Endodermal cell (in vitro differentiated cells): ENCODE measurements around the gene WFDC11. TPM values are rescaled to one million over a fixed set of nuclear protein-coding genes. Genes with fewer than 3 reads are reported as not detected.

ENCODE experiments used
- DNase-seq: peaks from one replicate; pipeline ENCODE4 v3.0.0-alpha.2; 2017
- H3K27ac ChIP-seq: 2 replicates; pipeline ENCODE4 v1.5.1; 2013; ENCODE audit warnings: mild to moderate bottlenecking, low read depth, low read length, moderate library complexity
- H3K27me3 ChIP-seq: 2 replicates; pipeline ENCODE4 v1.6.1; 2013; ENCODE audit warnings: mild to moderate bottlenecking, low read length, moderate library complexity; ENCODE audit not compliant: insufficient read depth, control insufficient read depth, poor library complexity, severe bottlenecking
- H3K36me3 ChIP-seq: 2 replicates; pipeline ENCODE4 v1.7.0; 2013; ENCODE audit warnings: mild to moderate bottlenecking, low read length, moderate library complexity; ENCODE audit not compliant: control insufficient read depth, insufficient read depth
- H3K4me1 ChIP-seq: one replicate; pipeline ENCODE4 v1.7.0; 2013; ENCODE audit warnings: low read length; ENCODE audit not compliant: control insufficient read depth, insufficient read depth
- H3K4me3 ChIP-seq: 2 replicates; pipeline ENCODE4 v1.5.1; 2013; ENCODE audit warnings: mild to moderate bottlenecking, low read length, moderate library complexity
- H3K9ac ChIP-seq: 2 replicates; pipeline ENCODE4 v1.6.1; 2013; ENCODE audit warnings: mild to moderate bottlenecking, low read length, moderate library complexity; ENCODE audit not compliant: poor library complexity, severe bottlenecking; ENCODE audit errors: extremely low read depth
- H3K9me3 ChIP-seq: 2 replicates; pipeline ENCODE4 v1.6.1; 2013; ENCODE audit warnings: mild to moderate bottlenecking, low read length, moderate library complexity; ENCODE audit not compliant: control insufficient read depth
- H3K27ac Mint-ChIP-seq: 2 replicates; pipeline ENCODE4 v1.8.0; 2020; ENCODE audit warnings: mixed read lengths
- H3K27me3 Mint-ChIP-seq: 2 replicates; pipeline ENCODE4 v1.8.0; 2021; ENCODE audit warnings: mild to moderate bottlenecking, mixed read lengths; ENCODE audit not compliant: insufficient read depth
- H3K36me3 Mint-ChIP-seq: 2 replicates; pipeline ENCODE4 v1.8.0; 2020; ENCODE audit warnings: low read depth, mixed read lengths
- H3K4me1 Mint-ChIP-seq: 2 replicates; pipeline ENCODE4 v1.8.0; 2020; ENCODE audit warnings: mixed read lengths
- H3K4me3 Mint-ChIP-seq: 2 replicates; pipeline ENCODE4 v1.8.0; 2020; ENCODE audit warnings: mild to moderate bottlenecking, moderate library complexity, mixed read lengths
- H3K9me3 Mint-ChIP-seq: 2 replicates; pipeline ENCODE4 v1.8.0; 2020; ENCODE audit warnings: mild to moderate bottlenecking, mixed read lengths
- CTCF ChIP-seq: fragments of 200-600 bp; sonication (generic); conservative IDR thresholded peaks from 2 replicates; pipeline ENCODE4 v1.5.0; 2021; ENCODE audit warnings: antibody characterized with exemption, mild to moderate bottlenecking
- WGBS, 2 experiments: methylation state at CpG; one replicate each; pipeline versions ENCODE4 v1.1.5 to v1.1.7; 2013; ENCODE audit warnings: missing lambda C conversion rate in 2 of 2, mixed read lengths in 1 of 2; ENCODE audit not compliant: insufficient coverage in 1 of 2, insufficient read length in 1 of 2; 5-methylcytosine and 5-hydroxymethylcytosine counted together
- total RNA-seq, 2 donors: library from RNA; stranded (reverse); fragmentation: NEBNext Ultra II Directional in 1 of 2; extraction: Animal tissue kit (Norgen Biotek cat#: 25700) in 1 of 2; gene quantifications; 2 replicates in 1 of 2; 3 replicates in 1 of 2; pipeline ENCODE4 v1.2.1, GENCODE V29; 2021

Gene WFDC11
- total RNA-seq, 2 donors from 2014 or later, result not detected

GRCh38 chr20:45630371-45630770, 39.7 kb downstream of the WFDC11 start:
- no peak for TF ChIP-seq CTCF
- H3K27ac ChIP-seq, result no peak overlapping the region
- H3K27me3 ChIP-seq, result no peaks in the 10 kb centered on the region
- no peak for DNase-seq
- Mint-ChIP-seq H3K36me3 (peaks cover 2% of the 10 kb centered on the region), H3K9me3 (peaks cover 2% of the 10 kb centered on the region), H3K27me3 (peaks cover 10% of the 10 kb centered on the region), H3K4me3 (no peak overlapping the region), H3K27ac (no peak overlapping the region), H3K4me1 (peaks cover 1% of the 10 kb centered on the region)
- H3K36me3 ChIP-seq, result no peaks in the 10 kb centered on the region
- peaks cover 8% of the 10 kb centered on the region for H3K9me3 ChIP-seq
- no peaks in the 10 kb centered on the region for H3K4me1 ChIP-seq
- H3K4me3 ChIP-seq, result no peak overlapping the region
- H3K9ac ChIP-seq, result no peak overlapping the region

- peaks cover 1% of the 10 kb centered on the region for H3K4me1 Mint-ChIP-seq
- Histone ChIP-seq H3K9ac (no peak within 1 kb of the TSS), H3K9me3 (peaks cover 16% of the 10 kb centered on the region), H3K27me3 (no peaks in the 10 kb centered on the region), H3K4me1 (no peaks in the 10 kb centered on the region), H3K36me3 (no peaks in the 10 kb centered on the region), H3K4me3 (no peak within 1 kb of the TSS), H3K27ac (no peak within 1 kb of the TSS)
- no peak within 1 kb of the TSS for H3K4me3 Mint-ChIP-seq
- peaks cover 10% of the 10 kb centered on the region for H3K27me3 Mint-ChIP-seq
- WGBS, 2 experiments, result 26 to 31% methylated on average over 8 to 9 of the region's 9 CpGs
- peak; percentile 85 for TF ChIP-seq CTCF
- H3K36me3 Mint-ChIP-seq, result peaks cover 2% of the 10 kb centered on the region
- peak; percentile 86 for DNase-seq
- H3K27ac Mint-ChIP-seq, result no peak within 1 kb of the TSS
- H3K9me3 Mint-ChIP-seq, result peaks cover 10% of the 10 kb centered on the region
These were observed 40.4 kb downstream of the WFDC11 start, which contains the start of gene WFDC10A for GRCh38 chr20:45629496-45630100. WFDC10A (plus strand) TSS chr20:45629739; CDS start chr20:45629814, 75 bp downstream.

- H3K9me3 ChIP-seq, result peaks cover 27% of the 10 kb centered on the region
- H3K27ac ChIP-seq, result no peak overlapping the region
- 60 to 100% methylated on average over 1 of the region's 2 CpGs for whole genome bisulfite sequencing, 2 experiments
- Mint-ChIP-seq H3K27ac (no peak overlapping the region), H3K4me1 (peaks cover 1% of the 10 kb centered on the region), H3K36me3 (peaks cover 2% of the 10 kb centered on the region), H3K9me3 (peaks cover 17% of the 10 kb centered on the region), H3K27me3 (peaks cover 10% of the 10 kb centered on the region), H3K4me3 (no peak overlapping the region)
- H3K27me3 ChIP-seq, result no peaks in the 10 kb centered on the region
- no peaks in the 10 kb centered on the region for H3K4me1 ChIP-seq
- DNase-seq, result no peak
- no peak overlapping the region for H3K4me3 ChIP-seq
- TF ChIP-seq CTCF, result no peak
- no peak overlapping the region for H3K9ac ChIP-seq
- no peaks in the 10 kb centered on the region for H3K36me3 ChIP-seq
These were observed 43.5 kb downstream of the WFDC11 start for GRCh38 chr20:45626540-45626939.
